HepG2 (cell line): Measurements from ENCODE around the gene CENPE. TPM values are rescaled to one million over a fixed set of nuclear protein-coding genes. Genes with fewer than 3 reads are reported as not detected.

Source experiments
- ATAC-seq: fragments of 200-7000 bp; cut with Tn5 transposase; 3 replicates; pipeline ENCODE4 v1.9.1; 2020; ENCODE audit warnings: mild to moderate bottlenecking, moderate library complexity
- BruUV-seq: library from RNA; stranded (reverse); fragments of 400-500 nt; replicated peaks from 2 replicates; lab custom pipeline; 2021; lab: Mats Ljungman, UMichigan
- CTCF ChIA-PET: fragments of 300-600 bp; formaldehyde crosslinking; extraction: SDS; loops from one replicate; lab custom pipeline; 2021; ENCODE audit warnings: low total read pairs, inconsistent platforms, low intra/inter-chr PET ratio; lab: Yijun Ruan, JAX
- POLR2A ChIA-PET: fragments of 350-600 bp; sonication (Branson Sonifier 250); formaldehyde crosslinking; loops from one replicate; lab custom pipeline; 2020; ENCODE audit warnings: antibody characterized with exemption, inconsistent platforms; lab: Yijun Ruan, JAX
- DNase-seq: peaks from one replicate; pipeline ENCODE4 v3.0.0-alpha.2; 2015; ENCODE audit warnings: low spot score
- FAIRE-seq: peaks from 3 replicates; lab custom pipeline; 2011; peaks lifted over from hg19 to GRCh38; lab: Jason Lieb, UNC
- H2AFZ ChIP-seq: one replicate; pipeline ENCODE4 v1.6.1; 2011; ENCODE audit warnings: low read length, inconsistent platforms
- H3K27ac ChIP-seq: fragments of 300-600 bp; 3 replicates; pipeline ENCODE4 v1.8.0; 2011; ENCODE audit warnings: mixed run types, mild to moderate bottlenecking, mixed read lengths, low read length, inconsistent platforms; ENCODE audit not compliant: insufficient read depth; ENCODE audit errors: extremely low read length
- H3K27me3 ChIP-seq, 2 experiments: fragments of 200-600 bp in 1 of 2; 2 replicates in 1 of 2; 3 replicates in 1 of 2; pipeline versions ENCODE4 v1.6.0 to v1.8.0; 2011; ENCODE audit warnings: low read length in 2 of 2, mild to moderate bottlenecking in 2 of 2, moderate library complexity in 2 of 2, inconsistent platforms in 1 of 2; ENCODE audit not compliant: insufficient read depth in 2 of 2, control insufficient read depth in 1 of 2
- H3K36me3 ChIP-seq, 2 experiments: fragments of 200-600 bp in 1 of 2; replicated peaks in 1 of 2; 2 replicates in 1 of 2; 3 replicates in 1 of 2; pipeline versions ENCODE4 v1.5.1 to v1.8.0; 2011; ENCODE audit warnings: low read length in 2 of 2, inconsistent platforms in 1 of 2; ENCODE audit not compliant: insufficient read depth in 2 of 2, control insufficient read depth in 1 of 2
- H3K4me1 ChIP-seq: 2 replicates; pipeline ENCODE4 v1.5.1; 2012; ENCODE audit warnings: low read length, inconsistent platforms; ENCODE audit not compliant: insufficient read depth
- H3K4me2 ChIP-seq: 2 replicates; pipeline ENCODE4 v1.6.0; 2011; ENCODE audit warnings: low read depth, low read length, inconsistent platforms
- H3K4me3 ChIP-seq, 3 experiments: fragments of 200-600 bp in 1 of 3; sonication (generic), shearing (Covaris generic) in 1 of 3; replicated peaks in 1 of 3; 2 replicates each; pipeline ENCODE4 v1.5.1; 2011 to 2016; ENCODE audit warnings: low read length in 3 of 3, inconsistent platforms in 2 of 3, low read depth in 2 of 3, mild to moderate bottlenecking in 2 of 3, control low read depth in 1 of 3, mixed read lengths in 1 of 3; ENCODE audit not compliant: insufficient read depth in 1 of 3
- H3K79me2 ChIP-seq: one replicate; pipeline ENCODE4 v1.6.1; 2011; ENCODE audit warnings: low read length, inconsistent platforms; ENCODE audit not compliant: insufficient read depth
- H3K9ac ChIP-seq: 2 replicates; pipeline ENCODE4 v1.6.0; 2011; ENCODE audit warnings: mild to moderate bottlenecking, low read depth, low read length, inconsistent platforms; ENCODE audit not compliant: insufficient read depth
- H3K9me3 ChIP-seq: 2 replicates; pipeline ENCODE4 v1.5.1; 2012; ENCODE audit warnings: mild to moderate bottlenecking, low read length
- H4K20me1 ChIP-seq: 2 replicates; pipeline ENCODE4 v1.6.0; 2011; ENCODE audit warnings: inconsistent platforms, mild to moderate bottlenecking, low read length, moderate library complexity; ENCODE audit not compliant: insufficient read depth
- DNMT1 ChIP-seq: sonication (generic); formaldehyde crosslinking; IDR thresholded peaks from 2 replicates; pipeline ENCODE4 v1.5.1; 2020; ENCODE audit warnings: mild to moderate bottlenecking, missing genetic modification reagents
- SMARCC2 ChIP-seq: fragments of 450-650 bp; IDR thresholded peaks from 2 replicates; pipeline ENCODE4 v1.6.1; 2017; ENCODE audit warnings: antibody characterized with exemption, mild to moderate bottlenecking
- ZNF570 ChIP-seq: sonication (generic); formaldehyde crosslinking; IDR thresholded peaks from 2 replicates; pipeline ENCODE4 v1.4.0; 2020; ENCODE audit warnings: mild to moderate bottlenecking, missing genetic modification reagents, borderline replicate concordance
- WGBS: methylation state at CpG from one replicate; pipeline ENCODE4 v1.1.6; 2017; ENCODE audit warnings: low lambda C conversion rate; 5-methylcytosine and 5-hydroxymethylcytosine counted together
- in situ Hi-C: cut with HindIII; loops from 2 replicates; pipeline ENCODE4 v1.10.0; 2017; ENCODE audit warnings: low pct_unique_long_range_greater_than_20kb; ENCODE audit not compliant: extremely low pct_ligation_motif_present
- intact Hi-C: fragments of 100-400 bp; cut with micrococcal nuclease; formaldehyde crosslinking; loops from one replicate; pipeline ENCODE4 v1.10.0; 2022; ENCODE audit not compliant: unreplicated experiment
- polyA plus RNA-seq, 8 experiments: library from polyadenylated mRNA; depleted of rRNA in 3 of 8; stranded (reverse) in 7 of 8; unstranded in 1 of 8; fragments of >200 nt; fragmentation: Illumina TruSeq in 4 of 8; extraction: Trizol in 4 of 8; gene quantifications; 2 replicates each; pipeline versions ENCODE4 v1.2.1 to v1.2.3, GENCODE V29; 2011 to 2016; ENCODE audit warnings: low read depth in 4 of 8, missing spikeins in 1 of 8, mixed read lengths in 1 of 8; ENCODE audit not compliant: insufficient read depth in 1 of 8
- total RNA-seq, 5 experiments: library from RNA; depleted of rRNA; stranded (reverse); fragments of >200 nt; fragmentation: Illumina TruSeq; extraction: Trizol; gene quantifications; 2 replicates each; pipeline ENCODE4 v1.2.3, GENCODE V29; 2016; ENCODE audit warnings: low read depth in 1 of 5
- TF ChIP-seq, protein P1 (sequence below): IDR thresholded peaks from 2 replicates; pipeline ENCODE4 v1.6.1; 2016; ENCODE audit warnings: low read depth, borderline replicate concordance
- TF ChIP-seq, protein P2 (sequence below): sonication (generic); formaldehyde crosslinking; IDR thresholded peaks from 2 replicates; pipeline ENCODE4 v1.5.0; 2020; ENCODE audit warnings: missing genetic modification reagents, mild to moderate bottlenecking, borderline replicate concordance
- TF ChIP-seq, protein P3 (sequence below): sonication (generic); formaldehyde crosslinking; IDR thresholded peaks from 2 replicates; pipeline ENCODE4 v1.9.0; 2021; ENCODE audit warnings: missing genetic modification reagents, borderline replicate concordance
- TF ChIP-seq, protein P4 (sequence below): sonication (generic); formaldehyde crosslinking; IDR thresholded peaks from 2 replicates; pipeline ENCODE4 v1.4.0; 2020; ENCODE audit warnings: missing genetic modification reagents
- TF ChIP-seq, protein P5 (sequence below): IDR thresholded peaks from 2 replicates; pipeline ENCODE4 v1.6.1; 2012; ENCODE audit warnings: low read length, improper control_type of control experiment

The CENPE gene
- total and polyA plus RNA-seq, 2 of the 13 experiments (the other 11 are each of a cell fraction or from before 2014, with no cell fraction given), result 2.1 to 19.8 TPM

DNA sequence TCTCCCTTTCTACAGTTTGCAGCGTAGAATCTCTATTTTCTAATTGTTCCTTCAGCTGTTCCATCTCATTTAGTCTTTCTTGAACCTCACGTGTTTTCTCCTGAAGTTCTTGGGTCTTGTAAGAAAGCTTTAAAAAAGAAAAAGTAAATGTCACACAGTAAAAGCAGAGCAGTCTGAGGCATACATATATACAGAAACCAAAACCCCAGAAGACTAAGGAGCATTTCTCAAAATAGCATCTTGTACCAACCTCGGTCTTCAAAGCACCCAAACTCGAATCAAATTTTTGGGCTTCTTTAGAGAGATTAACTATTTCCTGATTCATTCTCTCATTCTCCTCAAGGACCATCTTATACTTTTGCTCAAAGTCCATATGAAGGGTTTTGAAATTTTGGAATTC lies 39.4 kb downstream of the CENPE start:
- FAIRE-seq, result no peak
- POLR2A ChIA-PET, result no interaction called here
- no peaks in the 10 kb centered on the region for H3K4me1 ChIP-seq
- H3K4me3 ChIP-seq, result no peak overlapping the region
- H3K36me3 ChIP-seq, result peaks cover 2 to 14% of the 10 kb centered on the region in 2 experiments; a peak in 3 of 5 replicates
- in situ Hi-C loops, result no loop called here
- no peaks in the 10 kb centered on the region for H3K79me2 ChIP-seq
- no peak overlapping the region for H3K9ac ChIP-seq
- no peak overlapping the region for H2AFZ ChIP-seq
- H3K9me3 ChIP-seq, result no peaks in the 10 kb centered on the region
- 98% methylated on average over 4 of the region's 4 CpGs for WGBS
- CTCF ChIA-PET, result no interaction called here
- H3K27me3 ChIP-seq, result no peaks in the 10 kb centered on the region
- no peak overlapping the region for H3K27ac ChIP-seq
- no peak for ATAC-seq
- H4K20me1 ChIP-seq, result no peaks in the 10 kb centered on the region
- no peak overlapping the region for H3K4me2 ChIP-seq
- TF ChIP-seq, protein P1, sequence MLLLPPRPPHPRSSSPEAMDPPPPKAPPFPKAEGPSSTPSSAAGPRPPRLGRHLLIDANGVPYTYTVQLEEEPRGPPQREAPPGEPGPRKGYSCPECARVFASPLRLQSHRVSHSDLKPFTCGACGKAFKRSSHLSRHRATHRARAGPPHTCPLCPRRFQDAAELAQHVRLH (CRISPR knock-in tag), result no peak
- TF ChIP-seq, protein P2, sequence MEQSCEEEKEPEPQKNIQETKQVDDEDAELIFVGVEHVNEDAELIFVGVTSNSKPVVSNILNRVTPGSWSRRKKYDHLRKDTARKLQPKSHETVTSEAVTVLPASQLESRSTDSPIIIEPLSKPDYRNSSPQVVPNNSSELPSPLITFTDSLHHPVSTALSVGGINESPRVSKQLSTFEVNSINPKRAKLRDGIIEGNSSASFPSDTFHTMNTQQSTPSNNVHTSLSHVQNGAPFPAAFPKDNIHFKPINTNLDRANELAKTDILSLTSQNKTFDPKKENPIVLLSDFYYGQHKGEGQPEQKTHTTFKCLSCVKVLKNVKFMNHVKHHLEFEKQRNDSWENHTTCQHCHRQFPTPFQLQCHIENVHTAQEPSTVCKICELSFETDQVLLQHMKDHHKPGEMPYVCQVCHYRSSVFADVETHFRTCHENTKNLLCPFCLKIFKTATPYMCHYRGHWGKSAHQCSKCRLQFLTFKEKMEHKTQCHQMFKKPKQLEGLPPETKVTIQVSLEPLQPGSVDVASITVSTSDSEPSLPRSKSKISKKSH, result no peak
- no TSS peak for BruUV-seq
- DNase-seq, result no peak
- intact Hi-C loops, result no loop called here

DNA sequence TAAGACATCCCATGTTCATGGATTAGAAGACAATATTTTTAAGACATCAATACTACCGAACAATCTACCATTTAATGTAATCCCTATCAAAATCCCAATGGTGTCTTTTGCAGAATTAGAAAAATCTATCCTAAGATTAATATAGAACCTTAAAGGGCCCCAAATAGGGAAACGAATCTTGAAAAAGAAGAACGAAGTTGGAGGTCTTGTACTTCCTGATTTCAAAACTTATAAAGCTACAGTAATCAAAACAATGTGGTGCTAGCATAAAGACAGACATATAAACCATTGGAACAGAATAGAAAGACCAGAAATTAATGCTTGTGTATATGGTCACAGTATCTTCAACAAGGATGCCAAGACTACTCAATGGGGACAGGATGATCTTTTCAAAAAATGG lies 42.0 kb downstream of the CENPE start:
- BruUV-seq, result no TSS peak
- 96% methylated on average over 3 of the region's 3 CpGs for WGBS
- TF ChIP-seq SMARCC2 (no peak), ZNF570 (CRISPR knock-in tag) (no peak), DNMT1 (CRISPR knock-in tag) (no peak)
- TF ChIP-seq, protein P3, sequence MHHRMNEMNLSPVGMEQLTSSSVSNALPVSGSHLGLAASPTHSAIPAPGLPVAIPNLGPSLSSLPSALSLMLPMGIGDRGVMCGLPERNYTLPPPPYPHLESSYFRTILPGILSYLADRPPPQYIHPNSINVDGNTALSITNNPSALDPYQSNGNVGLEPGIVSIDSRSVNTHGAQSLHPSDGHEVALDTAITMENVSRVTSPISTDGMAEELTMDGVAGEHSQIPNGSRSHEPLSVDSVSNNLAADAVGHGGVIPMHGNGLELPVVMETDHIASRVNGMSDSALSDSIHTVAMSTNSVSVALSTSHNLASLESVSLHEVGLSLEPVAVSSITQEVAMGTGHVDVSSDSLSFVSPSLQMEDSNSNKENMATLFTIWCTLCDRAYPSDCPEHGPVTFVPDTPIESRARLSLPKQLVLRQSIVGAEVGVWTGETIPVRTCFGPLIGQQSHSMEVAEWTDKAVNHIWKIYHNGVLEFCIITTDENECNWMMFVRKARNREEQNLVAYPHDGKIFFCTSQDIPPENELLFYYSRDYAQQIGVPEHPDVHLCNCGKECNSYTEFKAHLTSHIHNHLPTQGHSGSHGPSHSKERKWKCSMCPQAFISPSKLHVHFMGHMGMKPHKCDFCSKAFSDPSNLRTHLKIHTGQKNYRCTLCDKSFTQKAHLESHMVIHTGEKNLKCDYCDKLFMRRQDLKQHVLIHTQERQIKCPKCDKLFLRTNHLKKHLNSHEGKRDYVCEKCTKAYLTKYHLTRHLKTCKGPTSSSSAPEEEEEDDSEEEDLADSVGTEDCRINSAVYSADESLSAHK (CRISPR knock-in tag), result no peak
- TF ChIP-seq, protein P4, sequence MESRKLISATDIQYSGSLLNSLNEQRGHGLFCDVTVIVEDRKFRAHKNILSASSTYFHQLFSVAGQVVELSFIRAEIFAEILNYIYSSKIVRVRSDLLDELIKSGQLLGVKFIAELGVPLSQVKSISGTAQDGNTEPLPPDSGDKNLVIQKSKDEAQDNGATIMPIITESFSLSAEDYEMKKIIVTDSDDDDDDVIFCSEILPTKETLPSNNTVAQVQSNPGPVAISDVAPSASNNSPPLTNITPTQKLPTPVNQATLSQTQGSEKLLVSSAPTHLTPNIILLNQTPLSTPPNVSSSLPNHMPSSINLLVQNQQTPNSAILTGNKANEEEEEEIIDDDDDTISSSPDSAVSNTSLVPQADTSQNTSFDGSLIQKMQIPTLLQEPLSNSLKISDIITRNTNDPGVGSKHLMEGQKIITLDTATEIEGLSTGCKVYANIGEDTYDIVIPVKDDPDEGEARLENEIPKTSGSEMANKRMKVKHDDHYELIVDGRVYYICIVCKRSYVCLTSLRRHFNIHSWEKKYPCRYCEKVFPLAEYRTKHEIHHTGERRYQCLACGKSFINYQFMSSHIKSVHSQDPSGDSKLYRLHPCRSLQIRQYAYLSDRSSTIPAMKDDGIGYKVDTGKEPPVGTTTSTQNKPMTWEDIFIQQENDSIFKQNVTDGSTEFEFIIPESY (CRISPR knock-in tag), result no peak
- TF ChIP-seq, protein P5, sequence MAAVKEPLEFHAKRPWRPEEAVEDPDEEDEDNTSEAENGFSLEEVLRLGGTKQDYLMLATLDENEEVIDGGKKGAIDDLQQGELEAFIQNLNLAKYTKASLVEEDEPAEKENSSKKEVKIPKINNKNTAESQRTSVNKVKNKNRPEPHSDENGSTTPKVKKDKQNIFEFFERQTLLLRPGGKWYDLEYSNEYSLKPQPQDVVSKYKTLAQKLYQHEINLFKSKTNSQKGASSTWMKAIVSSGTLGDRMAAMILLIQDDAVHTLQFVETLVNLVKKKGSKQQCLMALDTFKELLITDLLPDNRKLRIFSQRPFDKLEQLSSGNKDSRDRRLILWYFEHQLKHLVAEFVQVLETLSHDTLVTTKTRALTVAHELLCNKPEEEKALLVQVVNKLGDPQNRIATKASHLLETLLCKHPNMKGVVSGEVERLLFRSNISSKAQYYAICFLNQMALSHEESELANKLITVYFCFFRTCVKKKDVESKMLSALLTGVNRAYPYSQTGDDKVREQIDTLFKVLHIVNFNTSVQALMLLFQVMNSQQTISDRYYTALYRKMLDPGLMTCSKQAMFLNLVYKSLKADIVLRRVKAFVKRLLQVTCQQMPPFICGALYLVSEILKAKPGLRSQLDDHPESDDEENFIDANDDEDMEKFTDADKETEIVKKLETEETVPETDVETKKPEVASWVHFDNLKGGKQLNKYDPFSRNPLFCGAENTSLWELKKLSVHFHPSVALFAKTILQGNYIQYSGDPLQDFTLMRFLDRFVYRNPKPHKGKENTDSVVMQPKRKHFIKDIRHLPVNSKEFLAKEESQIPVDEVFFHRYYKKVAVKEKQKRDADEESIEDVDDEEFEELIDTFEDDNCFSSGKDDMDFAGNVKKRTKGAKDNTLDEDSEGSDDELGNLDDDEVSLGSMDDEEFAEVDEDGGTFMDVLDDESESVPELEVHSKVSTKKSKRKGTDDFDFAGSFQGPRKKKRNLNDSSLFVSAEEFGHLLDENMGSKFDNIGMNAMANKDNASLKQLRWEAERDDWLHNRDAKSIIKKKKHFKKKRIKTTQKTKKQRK, result no peak

More for the DNA sequence above, 42.0 kb downstream of the CENPE start:
- Histone ChIP-seq H3K79me2 (no peaks in the 10 kb centered on the region), H3K27ac (no peak overlapping the region), H3K4me2 (no peak overlapping the region), H3K9me3 (no peaks in the 10 kb centered on the region), H2AFZ (no peak overlapping the region), H3K4me1 (no peaks in the 10 kb centered on the region), H3K27me3 (no peaks in the 10 kb centered on the region), H3K9ac (no peak overlapping the region), H3K36me3 (peaks cover 0 to 16% of the 10 kb centered on the region in 2 experiments; a peak in 3 of 5 replicates), H3K4me3 (no peak overlapping the region), H4K20me1 (no peaks in the 10 kb centered on the region)
- ChIA-PET POLR2A (no interaction called here), CTCF (no interaction called here)
- DNase-seq (no peak), ATAC-seq (no peak), FAIRE-seq (no peak)
- intact Hi-C loops, result no loop called here
- in situ Hi-C loops, result no loop called here
